Esophagus squamous epithelium (tissue), 4 donors: ENCODE measurements around the gene OGFOD3.

Experiments
- POLR2A ChIP-seq, 4 donors: fragments of 450-650 bp; IDR thresholded peaks; one replicate each; pipeline ENCODE4 v1.6.1; 2017; ENCODE audit warnings: antibody characterized with exemption in 4 of 4, mild to moderate bottlenecking in 4 of 4, moderate library complexity in 3 of 4
- TF ChIP-seq, protein P1 (sequence below), 6 experiments: fragments of 450-650 bp in 4 of 6; fragments of 200-600 bp in 2 of 6; sonication (generic) in 2 of 6; IDR thresholded peaks; one replicate each; pipeline ENCODE4 v1.5.1; 2016 to 2019; ENCODE audit warnings: antibody characterized with exemption in 6 of 6, mild to moderate bottlenecking in 4 of 6, moderate library complexity in 4 of 6

DNA sequence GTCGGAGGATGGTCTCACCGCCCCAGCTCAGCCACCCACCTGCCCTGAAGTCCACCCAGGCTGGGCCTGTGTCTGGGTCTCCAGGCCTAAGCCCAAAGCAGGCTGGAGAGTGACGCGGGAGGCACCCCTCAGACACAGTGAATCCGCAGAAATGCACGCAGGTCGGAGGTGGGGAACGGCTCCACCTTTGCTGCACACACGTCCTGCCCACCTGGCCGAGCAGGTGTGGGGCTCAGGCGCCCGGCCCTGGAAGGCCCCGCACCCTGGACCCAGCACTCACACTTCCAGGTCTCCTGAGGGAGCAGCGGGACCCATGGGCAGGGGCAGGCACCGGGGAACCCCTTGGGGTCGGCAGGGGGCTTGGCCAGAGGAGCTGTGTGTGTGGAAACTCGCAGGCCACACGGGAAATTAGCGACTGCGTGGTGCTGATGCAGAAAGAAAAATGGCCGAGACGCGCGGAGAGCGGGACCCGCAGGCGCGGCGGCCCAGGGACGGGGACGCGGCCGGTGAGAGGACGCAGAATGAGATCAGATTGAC lies 21.5 kb upstream of the OGFOD3 start:
- no peak for TF ChIP-seq POLR2A (IDR thresholded peaks at IDR 0.05)
- TF ChIP-seq, protein P1, sequence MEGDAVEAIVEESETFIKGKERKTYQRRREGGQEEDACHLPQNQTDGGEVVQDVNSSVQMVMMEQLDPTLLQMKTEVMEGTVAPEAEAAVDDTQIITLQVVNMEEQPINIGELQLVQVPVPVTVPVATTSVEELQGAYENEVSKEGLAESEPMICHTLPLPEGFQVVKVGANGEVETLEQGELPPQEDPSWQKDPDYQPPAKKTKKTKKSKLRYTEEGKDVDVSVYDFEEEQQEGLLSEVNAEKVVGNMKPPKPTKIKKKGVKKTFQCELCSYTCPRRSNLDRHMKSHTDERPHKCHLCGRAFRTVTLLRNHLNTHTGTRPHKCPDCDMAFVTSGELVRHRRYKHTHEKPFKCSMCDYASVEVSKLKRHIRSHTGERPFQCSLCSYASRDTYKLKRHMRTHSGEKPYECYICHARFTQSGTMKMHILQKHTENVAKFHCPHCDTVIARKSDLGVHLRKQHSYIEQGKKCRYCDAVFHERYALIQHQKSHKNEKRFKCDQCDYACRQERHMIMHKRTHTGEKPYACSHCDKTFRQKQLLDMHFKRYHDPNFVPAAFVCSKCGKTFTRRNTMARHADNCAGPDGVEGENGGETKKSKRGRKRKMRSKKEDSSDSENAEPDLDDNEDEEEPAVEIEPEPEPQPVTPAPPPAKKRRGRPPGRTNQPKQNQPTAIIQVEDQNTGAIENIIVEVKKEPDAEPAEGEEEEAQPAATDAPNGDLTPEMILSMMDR (IDR thresholded peaks at IDR 0.05): no peak
